ENCODE data around the gene RBPJ. TPM values are rescaled to one million over a fixed set of nuclear protein-coding genes. Genes with fewer than 3 reads are reported as not detected.

Gene RBPJ
- total RNA-seq, 2 donors from 2014 or later, result 71.1 to 78.0 TPM

DNA sequence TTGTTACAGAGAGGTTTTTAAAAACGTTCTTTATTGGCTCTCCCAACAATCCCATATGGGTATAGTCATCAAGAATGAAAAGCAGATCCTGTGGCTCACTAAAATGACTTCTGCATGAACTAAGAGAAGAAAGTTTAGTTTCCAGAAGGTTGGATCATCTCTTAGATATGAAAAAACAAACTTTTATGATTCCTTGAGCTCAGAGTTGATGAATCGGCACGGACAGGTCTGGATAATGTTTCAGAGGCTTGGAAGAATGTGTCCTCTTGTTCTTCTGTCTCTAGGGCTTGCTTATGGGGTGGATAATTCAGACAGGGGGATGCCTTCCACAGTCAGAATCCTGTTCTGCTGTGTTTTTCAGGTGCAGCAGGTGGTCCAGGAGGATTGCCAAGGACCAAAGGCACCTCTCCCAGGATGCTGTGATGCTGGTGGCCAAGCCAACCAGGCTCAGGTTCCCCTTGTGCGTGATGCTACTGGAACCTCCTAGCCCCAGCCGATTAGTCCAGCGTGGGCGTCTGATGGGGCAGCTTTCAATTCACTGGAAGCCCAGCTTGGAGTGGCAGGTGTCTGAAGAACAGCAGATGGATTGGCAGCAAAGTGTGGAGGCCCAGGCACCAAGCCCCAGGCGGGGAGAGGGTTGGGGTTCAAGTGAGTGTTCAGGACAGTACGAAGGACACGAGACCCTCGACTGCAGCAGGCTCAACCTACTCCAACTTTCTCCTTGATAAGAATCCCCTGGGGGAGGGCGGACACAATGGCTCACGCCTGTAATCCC lies 139.1 kb downstream of the RBPJ start:
- peaks cover 4% of the 10 kb centered on the region for H3K27me3 Mint-ChIP-seq (ENCODE audit: insufficient read depth)
- no peaks in the 10 kb centered on the region for H3K36me3 Mint-ChIP-seq (ENCODE audit: low read depth)
- H3K27me3 ChIP-seq (ENCODE audit: control insufficient read depth, insufficient read depth, low read length, poor library complexity, severe bottlenecking), result peaks cover 4% of the 10 kb centered on the region
- no peaks in the 10 kb centered on the region for H3K4me1 ChIP-seq (ENCODE audit: control insufficient read depth, insufficient read depth, low read length)
- no peak overlapping the region for H3K27ac ChIP-seq (ENCODE audit: low read depth, low read length)
- H3K27ac Mint-ChIP-seq, result no peak overlapping the region
- H3K9me3 Mint-ChIP-seq, result no peaks in the 10 kb centered on the region
- no peak for DNase-seq
- no peaks in the 10 kb centered on the region for H3K9me3 ChIP-seq (ENCODE audit: control insufficient read depth, low read length)
- TF ChIP-seq, protein P1, sequence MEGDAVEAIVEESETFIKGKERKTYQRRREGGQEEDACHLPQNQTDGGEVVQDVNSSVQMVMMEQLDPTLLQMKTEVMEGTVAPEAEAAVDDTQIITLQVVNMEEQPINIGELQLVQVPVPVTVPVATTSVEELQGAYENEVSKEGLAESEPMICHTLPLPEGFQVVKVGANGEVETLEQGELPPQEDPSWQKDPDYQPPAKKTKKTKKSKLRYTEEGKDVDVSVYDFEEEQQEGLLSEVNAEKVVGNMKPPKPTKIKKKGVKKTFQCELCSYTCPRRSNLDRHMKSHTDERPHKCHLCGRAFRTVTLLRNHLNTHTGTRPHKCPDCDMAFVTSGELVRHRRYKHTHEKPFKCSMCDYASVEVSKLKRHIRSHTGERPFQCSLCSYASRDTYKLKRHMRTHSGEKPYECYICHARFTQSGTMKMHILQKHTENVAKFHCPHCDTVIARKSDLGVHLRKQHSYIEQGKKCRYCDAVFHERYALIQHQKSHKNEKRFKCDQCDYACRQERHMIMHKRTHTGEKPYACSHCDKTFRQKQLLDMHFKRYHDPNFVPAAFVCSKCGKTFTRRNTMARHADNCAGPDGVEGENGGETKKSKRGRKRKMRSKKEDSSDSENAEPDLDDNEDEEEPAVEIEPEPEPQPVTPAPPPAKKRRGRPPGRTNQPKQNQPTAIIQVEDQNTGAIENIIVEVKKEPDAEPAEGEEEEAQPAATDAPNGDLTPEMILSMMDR (conservative IDR thresholded peaks at IDR 0.05), result no peak
- no peak overlapping the region for H3K4me3 ChIP-seq (ENCODE audit: low read length)
- peaks cover 2% of the 10 kb centered on the region for H3K4me1 Mint-ChIP-seq
- H3K4me3 Mint-ChIP-seq, result no peak overlapping the region
- WGBS, 2 experiments (ENCODE audit: insufficient coverage in 1 of 2, insufficient read length in 1 of 2), result 90% methylated on average over 5 to 13 of the region's 13 CpGs
- no peak overlapping the region for H3K9ac ChIP-seq (ENCODE audit: extremely low read depth, low read length, poor library complexity, severe bottlenecking)
- no peaks in the 10 kb centered on the region for H3K36me3 ChIP-seq (ENCODE audit: control insufficient read depth, insufficient read depth, low read length)

DNA sequence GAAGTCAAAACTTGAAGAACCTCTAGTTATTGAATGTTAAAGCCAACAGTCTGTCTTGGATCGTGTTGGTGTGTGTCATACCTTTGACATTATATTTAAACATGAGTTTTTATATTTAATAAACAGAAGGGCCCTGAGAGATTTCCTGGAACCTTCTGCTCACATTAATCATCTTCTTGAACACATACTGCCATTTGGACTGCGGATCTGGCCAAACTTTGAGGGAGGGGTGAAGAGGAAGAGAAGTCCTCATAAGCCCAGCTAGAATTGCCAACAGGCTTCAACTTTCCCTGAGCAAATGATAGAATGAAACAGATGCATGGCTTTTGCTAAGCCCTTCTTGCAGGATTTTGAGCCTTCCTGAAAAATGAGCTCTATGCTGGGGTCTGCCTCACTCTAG lies 142.1 kb downstream of the RBPJ start:
- no peaks in the 10 kb centered on the region for H3K9me3 ChIP-seq (ENCODE audit: control insufficient read depth, low read length)
- H3K27ac ChIP-seq (ENCODE audit: low read depth, low read length), result no peak overlapping the region
- H3K27ac Mint-ChIP-seq, result no peak overlapping the region
- H3K36me3 ChIP-seq (ENCODE audit: control insufficient read depth, insufficient read depth, low read length), result no peaks in the 10 kb centered on the region
- no peaks in the 10 kb centered on the region for H3K9me3 Mint-ChIP-seq
- H3K4me1 Mint-ChIP-seq, result peaks cover 2% of the 10 kb centered on the region
- no peak overlapping the region for H3K4me3 Mint-ChIP-seq
- TF ChIP-seq, protein P1 (conservative IDR thresholded peaks at IDR 0.05), result no peak
- H3K27me3 ChIP-seq (ENCODE audit: control insufficient read depth, insufficient read depth, low read length, poor library complexity, severe bottlenecking), result peaks cover 4% of the 10 kb centered on the region
- no peak overlapping the region for H3K9ac ChIP-seq (ENCODE audit: extremely low read depth, low read length, poor library complexity, severe bottlenecking)
- H3K36me3 Mint-ChIP-seq (ENCODE audit: low read depth), result no peaks in the 10 kb centered on the region
- WGBS, 2 experiments (ENCODE audit: insufficient coverage in 1 of 2, insufficient read length in 1 of 2), result 97% methylated on average over 2 of the region's 2 CpGs; no CpG with 5 or more reads in 1 of the 2 experiments
- H3K4me3 ChIP-seq (ENCODE audit: low read length), result no peak overlapping the region
- DNase-seq, result no peak
- H3K4me1 ChIP-seq (ENCODE audit: control insufficient read depth, insufficient read depth, low read length), result no peaks in the 10 kb centered on the region
- H3K27me3 Mint-ChIP-seq (ENCODE audit: insufficient read depth), result peaks cover 4% of the 10 kb centered on the region

DNA sequence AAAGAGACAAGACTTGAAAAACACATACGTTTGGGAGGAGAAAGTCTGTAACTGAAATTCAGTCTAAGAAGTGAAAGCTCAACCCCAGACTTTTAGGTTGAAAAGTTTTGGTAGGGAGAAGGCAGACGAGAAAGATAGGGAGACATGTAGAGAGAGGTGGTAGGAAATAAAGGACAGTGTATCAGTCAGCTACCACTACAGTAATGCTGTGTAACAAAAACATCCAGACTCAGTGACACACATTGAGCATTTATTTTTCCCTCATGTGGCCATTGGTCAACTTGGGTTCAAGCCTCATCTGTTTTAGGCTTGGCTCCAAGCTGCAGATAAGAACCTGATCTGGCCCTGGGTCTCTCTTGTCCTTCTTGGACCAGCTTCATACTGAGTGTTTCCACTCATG lies 142.6 kb downstream of the RBPJ start:
- no peak overlapping the region for H3K27ac Mint-ChIP-seq
- peaks cover 2% of the 10 kb centered on the region for H3K4me1 Mint-ChIP-seq
- TF ChIP-seq, protein P1 (conservative IDR thresholded peaks at IDR 0.05), result no peak
- H3K9me3 ChIP-seq (ENCODE audit: control insufficient read depth, low read length), result no peaks in the 10 kb centered on the region
- 94 to 100% methylated on average over 1 to 2 of the region's 2 CpGs for WGBS, 2 experiments (ENCODE audit: insufficient coverage in 1 of 2, insufficient read length in 1 of 2)
- H3K9ac ChIP-seq (ENCODE audit: extremely low read depth, low read length, poor library complexity, severe bottlenecking), result no peak overlapping the region
- peaks cover 9% of the 10 kb centered on the region for H3K27me3 ChIP-seq (ENCODE audit: control insufficient read depth, insufficient read depth, low read length, poor library complexity, severe bottlenecking)
- peaks cover 6% of the 10 kb centered on the region for H3K27me3 Mint-ChIP-seq (ENCODE audit: insufficient read depth)
- no peak for DNase-seq
- no peaks in the 10 kb centered on the region for H3K4me1 ChIP-seq (ENCODE audit: control insufficient read depth, insufficient read depth, low read length)
- no peak overlapping the region for H3K27ac ChIP-seq (ENCODE audit: low read depth, low read length)
- no peaks in the 10 kb centered on the region for H3K36me3 Mint-ChIP-seq (ENCODE audit: low read depth)
- no peak overlapping the region for H3K4me3 Mint-ChIP-seq
- H3K36me3 ChIP-seq (ENCODE audit: control insufficient read depth, insufficient read depth, low read length), result no peaks in the 10 kb centered on the region
- H3K9me3 Mint-ChIP-seq, result no peaks in the 10 kb centered on the region
- no peak overlapping the region for H3K4me3 ChIP-seq (ENCODE audit: low read length)

Measured in endodermal cell (in vitro differentiated cells).